Sigmoid colon (tissue), 4 donors: ENCODE results near the gene CLSTN2.

Experiments used
- CTCF ChIP-seq, 4 experiments: fragments of 450-650 bp in 3 of 4; fragments of 200-600 bp in 1 of 4; IDR thresholded peaks; one replicate each; pipeline ENCODE4 v1.5.1; 2016 to 2019; ENCODE audit warnings: antibody characterized with exemption in 4 of 4, mild to moderate bottlenecking in 3 of 4, moderate library complexity in 2 of 4
- EP300 ChIP-seq, 4 donors: sonication (generic); formaldehyde crosslinking; IDR thresholded peaks; one replicate each; pipeline ENCODE4 v1.6.1; 2017; ENCODE audit warnings: antibody characterized with exemption in 4 of 4
- POLR2A ChIP-seq, 2 donors: fragments of 450-650 bp; IDR thresholded peaks; one replicate each; pipeline ENCODE4 v1.6.1; 2016; ENCODE audit warnings: antibody characterized with exemption in 2 of 2, mild to moderate bottlenecking in 2 of 2, moderate library complexity in 2 of 2
- POLR2AphosphoS5 ChIP-seq, 4 donors: sonication (generic); formaldehyde crosslinking; IDR thresholded peaks; one replicate each; pipeline ENCODE4 v1.6.1; 2017; ENCODE audit warnings: antibody characterized with exemption in 4 of 4

GRCh38 chr3:140166861-140167599 lies 232.0 kb downstream of the CLSTN2 start:
- TF ChIP-seq POLR2A (IDR thresholded peaks at IDR 0.05) (no peak), CTCF (IDR thresholded peaks at IDR 0.05) (no peak), POLR2AphosphoS5 (IDR thresholded peaks at IDR 0.05) (no peak), EP300 (IDR thresholded peaks at IDR 0.05) (no peak)
